ENCODE measurements around the gene CEP70. TPM values are rescaled to one million over a fixed set of nuclear protein-coding genes. Genes with fewer than 3 reads are reported as not detected.
A peak's percentile ranks its signal among the peaks of the same experiment; 100 is the strongest.
"Not testable (repeated sequence)": the region's sequence is repeated elsewhere in the genome, so short reads cannot be mapped to it uniquely, and the experiment has no call there.

Gene CEP70
- polyA plus RNA-seq, 1 donor (not counting 4 experiments of a cell fraction or from before 2014, with no cell fraction given), result 11.4 TPM

DNA sequence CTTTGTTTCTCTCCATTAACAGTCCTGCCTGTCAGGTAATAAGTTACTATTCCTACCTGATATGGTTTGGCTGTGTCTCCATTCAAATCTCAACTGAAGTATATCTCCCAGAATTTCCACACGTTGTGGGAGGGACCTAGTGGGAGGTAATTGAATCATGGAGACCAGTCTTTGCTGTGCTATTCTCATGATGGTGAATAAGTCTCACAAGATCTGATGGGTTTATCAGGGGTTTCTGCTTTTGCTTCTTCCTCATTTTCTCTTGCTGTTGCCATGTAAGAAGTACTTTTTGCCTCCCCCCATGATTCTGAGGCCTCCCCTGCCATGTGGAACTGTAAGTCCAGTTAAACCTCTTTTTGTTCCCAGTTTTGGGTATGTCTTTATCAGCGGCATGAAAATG lies 7.6 kb upstream of the CEP70 start:
- FAIRE-seq; H3K79me2 ChIP-seq (ENCODE audit: control insufficient read depth, insufficient read depth, low read length); H3K9me1 ChIP-seq (ENCODE audit: control insufficient read depth, extremely low read depth, insufficient read depth, low read length); H3K4me1 ChIP-seq (ENCODE audit: control insufficient read depth, extremely low read depth, insufficient read depth, low read length); dilution Hi-C loops (cut with MboI; ENCODE audit: extremely low pct_ligation_motif_present, low sequenced_read_pairs); H3K9ac ChIP-seq (ENCODE audit: control insufficient read depth, extremely low read depth, insufficient read depth, low read length); H3K27ac ChIP-seq (ENCODE audit: control insufficient read depth, insufficient read depth, low read length); H4K20me1 ChIP-seq (ENCODE audit: control insufficient read depth, extremely low read depth, insufficient read depth, low read length); H3K27me3 ChIP-seq (ENCODE audit: control insufficient read depth, extremely low read depth, insufficient read depth, low read length); H3K36me3 ChIP-seq (ENCODE audit: control insufficient read depth in 2 of 2, extremely low read depth in 1 of 2, insufficient read depth in 2 of 2, low read length in 2 of 2); H3K4me2 ChIP-seq (ENCODE audit: control insufficient read depth, extremely low read depth, insufficient read depth, low read depth, low read length); DNase-seq (ENCODE audit: low read depth, low spot score); H3K4me3 ChIP-seq (ENCODE audit: control insufficient read depth in 2 of 3, extremely low read depth in 1 of 3, insufficient read depth in 2 of 3, low read depth in 1 of 3, low read length in 3 of 3); H3K9me3 ChIP-seq (ENCODE audit: control insufficient read depth, low read depth, low read length); H2AFZ ChIP-seq (ENCODE audit: control insufficient read depth, low read length): not testable (repeated sequence)

DNA sequence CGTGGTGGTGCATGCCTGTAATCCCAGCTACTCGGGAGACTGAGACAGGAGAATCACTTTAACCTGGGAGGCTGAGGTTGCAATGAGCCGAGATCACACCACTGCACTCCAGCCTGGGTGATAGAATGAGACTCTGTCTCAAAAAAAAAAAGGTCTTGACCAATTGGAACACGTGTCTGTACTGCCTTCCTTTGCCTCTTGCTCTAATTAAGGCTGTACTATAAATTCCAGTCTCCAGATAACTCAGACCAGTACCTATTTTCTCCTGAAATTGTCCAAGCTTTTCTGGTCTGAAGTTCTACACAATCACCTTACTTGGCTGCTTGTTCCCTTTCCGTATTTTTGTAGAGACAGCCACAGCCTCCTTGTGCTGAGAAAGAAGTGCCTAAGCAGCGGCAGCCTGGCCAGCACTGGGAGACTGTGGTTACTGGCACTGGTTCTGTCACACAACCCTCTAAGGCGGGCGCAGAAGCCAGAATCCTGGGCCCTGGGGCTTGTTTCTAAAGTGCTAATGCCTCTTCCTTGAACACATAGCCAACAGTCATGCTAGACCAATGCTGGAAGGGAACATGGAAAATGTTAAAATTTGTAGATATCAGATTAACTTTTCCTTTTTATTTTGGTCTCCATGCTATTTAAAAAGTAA lies 6.2 kb upstream of the CEP70 start:
- FAIRE-seq (no peak), DNase-seq (ENCODE audit: low read depth, low spot score) (no peak)
- no peaks in the 10 kb centered on the region for H3K9me3 ChIP-seq (ENCODE audit: control insufficient read depth, low read depth, low read length)
- dilution Hi-C loops (cut with MboI; ENCODE audit: extremely low pct_ligation_motif_present, low sequenced_read_pairs), result no loop called here
- H3K27ac ChIP-seq (ENCODE audit: control insufficient read depth, insufficient read depth, low read length), result no peak overlapping the region
- TF ChIP-seq, protein P1, sequence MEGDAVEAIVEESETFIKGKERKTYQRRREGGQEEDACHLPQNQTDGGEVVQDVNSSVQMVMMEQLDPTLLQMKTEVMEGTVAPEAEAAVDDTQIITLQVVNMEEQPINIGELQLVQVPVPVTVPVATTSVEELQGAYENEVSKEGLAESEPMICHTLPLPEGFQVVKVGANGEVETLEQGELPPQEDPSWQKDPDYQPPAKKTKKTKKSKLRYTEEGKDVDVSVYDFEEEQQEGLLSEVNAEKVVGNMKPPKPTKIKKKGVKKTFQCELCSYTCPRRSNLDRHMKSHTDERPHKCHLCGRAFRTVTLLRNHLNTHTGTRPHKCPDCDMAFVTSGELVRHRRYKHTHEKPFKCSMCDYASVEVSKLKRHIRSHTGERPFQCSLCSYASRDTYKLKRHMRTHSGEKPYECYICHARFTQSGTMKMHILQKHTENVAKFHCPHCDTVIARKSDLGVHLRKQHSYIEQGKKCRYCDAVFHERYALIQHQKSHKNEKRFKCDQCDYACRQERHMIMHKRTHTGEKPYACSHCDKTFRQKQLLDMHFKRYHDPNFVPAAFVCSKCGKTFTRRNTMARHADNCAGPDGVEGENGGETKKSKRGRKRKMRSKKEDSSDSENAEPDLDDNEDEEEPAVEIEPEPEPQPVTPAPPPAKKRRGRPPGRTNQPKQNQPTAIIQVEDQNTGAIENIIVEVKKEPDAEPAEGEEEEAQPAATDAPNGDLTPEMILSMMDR (optimal IDR thresholded peaks at IDR 0.05 in 1 of 3, IDR thresholded peaks at IDR 0.05 in 1 of 3, conservative IDR thresholded peaks at IDR 0.05 in 1 of 3; ENCODE audit: extremely low read depth in 1 of 3, insufficient read depth in 2 of 3, low read length in 3 of 3), result no peak
- no peak for TF ChIP-seq EZH2 (IDR thresholded peaks at IDR 0.05; ENCODE audit: low read length)
- peak overlapping the region; percentile 32 for H2AFZ ChIP-seq (ENCODE audit: control insufficient read depth, low read length)
- no peaks in the 10 kb centered on the region for H3K9me1 ChIP-seq (ENCODE audit: control insufficient read depth, extremely low read depth, insufficient read depth, low read length)
- H3K9ac ChIP-seq (ENCODE audit: control insufficient read depth, extremely low read depth, insufficient read depth, low read length), result no peak overlapping the region
- H3K4me2 ChIP-seq (ENCODE audit: control insufficient read depth, extremely low read depth, insufficient read depth, low read depth, low read length), result no peak overlapping the region
- no peaks in the 10 kb centered on the region for H3K36me3 ChIP-seq (ENCODE audit: control insufficient read depth in 2 of 2, extremely low read depth in 1 of 2, insufficient read depth in 2 of 2, low read length in 2 of 2)
- H3K4me1 ChIP-seq (ENCODE audit: control insufficient read depth, extremely low read depth, insufficient read depth, low read length), result no peaks in the 10 kb centered on the region
- no peak overlapping the region for H3K4me3 ChIP-seq (ENCODE audit: control insufficient read depth in 2 of 3, extremely low read depth in 1 of 3, insufficient read depth in 2 of 3, low read depth in 1 of 3, low read length in 3 of 3)
- H3K79me2 ChIP-seq (ENCODE audit: control insufficient read depth, insufficient read depth, low read length), result no peaks in the 10 kb centered on the region
- no peaks in the 10 kb centered on the region for H4K20me1 ChIP-seq (ENCODE audit: control insufficient read depth, extremely low read depth, insufficient read depth, low read length)
- H3K27me3 ChIP-seq (ENCODE audit: control insufficient read depth, extremely low read depth, insufficient read depth, low read length), result no peaks in the 10 kb centered on the region

DNA sequence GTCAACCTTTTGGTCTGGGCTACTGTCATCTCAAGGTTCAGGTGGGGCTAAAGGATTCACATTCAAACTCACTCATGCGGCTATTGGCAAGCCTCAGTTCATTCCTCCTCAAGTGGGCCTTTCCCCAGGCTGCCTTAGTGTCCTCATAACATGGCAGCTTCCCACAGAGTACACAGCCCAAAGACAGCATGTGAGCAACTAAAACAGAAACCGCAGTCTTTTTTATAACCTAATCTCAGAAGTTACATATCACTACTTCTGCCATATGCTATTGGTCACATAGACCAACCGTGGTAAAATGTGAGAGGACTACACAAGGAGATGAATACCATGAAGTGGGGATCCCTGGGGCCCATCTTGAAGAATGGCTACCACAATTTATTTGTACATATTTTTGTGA lies 4.5 kb upstream of the CEP70 start:
- H3K9me3 ChIP-seq (ENCODE audit: control insufficient read depth, low read depth, low read length), result no peaks in the 10 kb centered on the region
- dilution Hi-C loops (cut with MboI; ENCODE audit: extremely low pct_ligation_motif_present, low sequenced_read_pairs), result no loop called here
- no peaks in the 10 kb centered on the region for H3K4me1 ChIP-seq (ENCODE audit: control insufficient read depth, extremely low read depth, insufficient read depth, low read length)
- TF ChIP-seq, protein P1 (optimal IDR thresholded peaks at IDR 0.05 in 1 of 3, IDR thresholded peaks at IDR 0.05 in 1 of 3, conservative IDR thresholded peaks at IDR 0.05 in 1 of 3; ENCODE audit: extremely low read depth in 1 of 3, insufficient read depth in 2 of 3, low read length in 3 of 3), result no peak
- TF ChIP-seq EZH2 (IDR thresholded peaks at IDR 0.05; ENCODE audit: low read length), result no peak
- no peak overlapping the region for H3K27ac ChIP-seq (ENCODE audit: control insufficient read depth, insufficient read depth, low read length)
- DNase-seq (ENCODE audit: low read depth, low spot score), result no peak
- no peaks in the 10 kb centered on the region for H3K27me3 ChIP-seq (ENCODE audit: control insufficient read depth, extremely low read depth, insufficient read depth, low read length)
- no peak overlapping the region for H3K9ac ChIP-seq (ENCODE audit: control insufficient read depth, extremely low read depth, insufficient read depth, low read length)
- no peaks in the 10 kb centered on the region for H3K79me2 ChIP-seq (ENCODE audit: control insufficient read depth, insufficient read depth, low read length)
- no peaks in the 10 kb centered on the region for H4K20me1 ChIP-seq (ENCODE audit: control insufficient read depth, extremely low read depth, insufficient read depth, low read length)
- no peak for FAIRE-seq
- no peaks in the 10 kb centered on the region for H3K36me3 ChIP-seq (ENCODE audit: control insufficient read depth in 2 of 2, extremely low read depth in 1 of 2, insufficient read depth in 2 of 2, low read length in 2 of 2)
- H3K9me1 ChIP-seq (ENCODE audit: control insufficient read depth, extremely low read depth, insufficient read depth, low read length), result no peaks in the 10 kb centered on the region
- no peak overlapping the region for H2AFZ ChIP-seq (ENCODE audit: control insufficient read depth, low read length)
- no peak overlapping the region for H3K4me2 ChIP-seq (ENCODE audit: control insufficient read depth, extremely low read depth, insufficient read depth, low read depth, low read length)
- H3K4me3 ChIP-seq (ENCODE audit: control insufficient read depth in 2 of 3, extremely low read depth in 1 of 3, insufficient read depth in 2 of 3, low read depth in 1 of 3, low read length in 3 of 3), result no peak overlapping the region
